Stimulated activated CD8-positive, alpha-beta memory T cell treated with anti-CD3 and anti-CD28 coated beads, Interleukin-4, amount 100 ng/mL, for 4 hours (primary cell): Measurements from ENCODE around the gene NPSR1.
"Not testable (repeated sequence)": the region's sequence is repeated elsewhere in the genome, so short reads cannot be mapped to it uniquely, and the experiment has no call there.

Experiments
- DNase-seq, 2 donors: peaks; one replicate each; pipeline ENCODE4 v3.0.0-alpha.2; 2020; ENCODE audit warnings: low read depth in 2 of 2, low spot score in 1 of 2

NPSR1 gene

DNA sequence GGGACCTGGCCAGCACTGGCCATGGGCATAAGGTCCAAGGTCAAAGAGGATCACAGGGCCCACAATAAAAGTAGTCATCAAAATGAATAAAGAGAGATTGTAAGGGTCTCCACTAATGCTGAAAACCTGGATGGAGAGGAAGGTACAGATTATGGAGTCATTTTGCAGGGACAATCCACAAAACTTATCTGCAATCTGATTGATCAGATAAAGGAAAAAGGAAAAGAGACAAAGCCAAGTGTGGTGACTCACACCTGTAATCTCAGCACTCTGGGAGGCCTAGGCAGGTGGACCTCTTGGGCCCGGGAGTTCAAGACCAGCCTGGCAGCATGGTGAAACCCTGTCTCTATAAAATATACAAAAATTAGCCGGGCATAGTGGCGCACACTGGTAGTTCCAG lies 174.0 kb downstream of the NPSR1 start:
- DNase-seq, result no peak

DNA sequence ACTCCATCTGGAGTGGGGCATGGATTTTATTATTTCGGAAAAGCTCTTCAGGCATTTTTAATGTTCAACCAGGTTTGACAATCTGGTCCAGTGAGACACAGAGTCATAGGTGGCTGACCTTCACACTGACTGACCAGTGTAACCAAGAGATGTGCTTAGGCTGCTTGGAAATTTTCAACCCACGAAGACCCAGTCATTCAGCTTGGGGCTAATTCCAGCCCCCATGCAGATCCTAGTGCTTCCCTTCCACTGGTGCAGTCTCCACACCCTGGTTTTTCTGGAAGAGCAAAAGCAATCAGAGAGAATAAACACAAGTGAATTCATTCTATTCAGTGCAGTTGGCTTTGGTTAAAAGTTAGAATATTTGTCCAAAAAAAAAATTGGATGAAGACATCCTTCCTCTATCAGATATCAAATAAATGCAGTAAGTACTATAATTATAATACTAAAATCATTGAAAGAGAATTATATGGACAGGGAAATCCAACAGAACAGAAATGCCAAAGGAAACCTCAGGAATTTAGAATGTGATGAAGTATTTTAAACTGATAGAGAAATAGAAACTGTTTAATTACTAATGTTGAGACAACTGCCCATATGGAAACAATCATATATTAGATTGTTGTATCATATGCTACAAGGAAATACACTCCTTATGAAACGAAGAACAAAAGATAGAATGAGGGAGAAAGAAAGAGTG lies 178.0 kb downstream of the NPSR1 start:
- no peak for DNase-seq

DNA sequence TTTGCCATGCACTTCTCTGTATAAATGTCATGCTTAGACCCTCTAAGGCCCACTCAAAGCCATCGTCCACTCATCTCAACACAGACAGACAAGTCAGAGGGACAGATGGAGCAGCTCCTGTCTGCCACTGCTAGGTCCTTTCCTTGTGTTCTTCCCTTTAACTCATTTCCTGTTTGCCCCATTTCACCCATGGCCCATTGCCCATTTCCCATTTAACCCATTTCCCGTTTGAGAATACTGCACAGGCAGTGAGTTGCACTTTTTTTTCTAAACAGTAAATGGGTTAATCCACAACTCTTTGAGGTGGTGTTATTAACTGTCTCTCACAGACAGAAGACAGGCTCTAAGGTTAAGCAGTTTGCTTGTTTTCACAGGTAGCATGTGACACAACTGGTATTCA lies 179.3 kb downstream of the NPSR1 start:
- DNase-seq, result no peak

DNA sequence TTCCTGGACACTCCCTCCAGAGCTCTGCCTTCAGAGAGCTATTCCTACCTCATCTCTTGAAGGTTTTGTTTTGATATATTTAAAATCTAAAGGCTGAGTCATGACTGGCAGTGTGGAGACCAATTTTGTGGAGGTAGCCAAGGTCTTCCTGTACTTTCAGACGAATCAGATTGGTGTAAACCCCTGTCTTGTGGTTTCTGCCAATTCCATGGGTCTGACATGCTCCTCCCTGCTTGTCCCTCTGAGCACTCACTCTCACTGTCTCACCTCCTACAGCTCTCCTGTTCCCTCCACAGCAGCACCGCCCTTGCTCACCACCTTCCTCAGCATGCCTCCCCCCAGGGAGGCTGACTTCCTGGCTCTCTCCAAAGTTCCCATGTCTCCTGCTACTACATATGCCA lies 179.8 kb downstream of the NPSR1 start:
- no peak for DNase-seq

DNA sequence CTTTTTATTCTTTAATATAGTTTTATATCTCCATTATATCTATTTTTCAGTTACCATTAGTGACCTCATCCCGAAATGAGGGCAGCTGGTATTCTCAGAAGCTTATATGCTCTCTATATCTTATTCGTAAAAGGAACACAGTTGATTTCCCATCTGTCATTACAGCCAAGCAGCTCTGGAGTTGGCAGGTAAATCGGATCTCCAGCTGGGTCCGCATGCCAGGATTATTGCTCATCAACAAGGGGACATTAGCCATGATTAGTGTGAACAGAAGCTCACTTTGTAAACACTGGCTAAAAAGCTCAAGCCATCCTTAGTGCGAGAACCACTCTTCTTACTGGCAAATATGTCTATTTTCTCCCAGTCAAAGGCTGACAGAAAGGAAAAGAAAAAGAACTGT lies 180.3 kb downstream of the NPSR1 start:
- no peak for DNase-seq

DNA sequence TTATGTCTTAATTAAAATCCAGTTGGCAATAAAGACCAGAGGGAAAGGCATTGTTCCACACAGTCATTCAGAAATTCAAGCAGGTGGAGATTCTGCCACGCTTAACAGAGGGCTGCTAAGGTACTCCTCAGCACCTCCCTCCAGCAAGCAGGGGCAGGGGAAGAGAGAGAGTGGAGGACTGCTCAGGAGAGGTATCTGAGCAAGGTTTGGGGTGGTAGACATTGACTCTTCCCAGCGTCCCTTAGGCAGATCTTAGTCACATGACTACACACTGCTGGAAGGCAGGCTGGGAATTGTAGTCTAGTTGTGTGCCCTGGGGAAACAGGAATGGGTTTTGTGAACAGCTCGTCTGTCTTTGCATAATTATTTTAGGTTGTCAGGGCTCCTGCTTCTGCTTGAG lies 181.6 kb downstream of the NPSR1 start:
- no peak for DNase-seq

DNA sequence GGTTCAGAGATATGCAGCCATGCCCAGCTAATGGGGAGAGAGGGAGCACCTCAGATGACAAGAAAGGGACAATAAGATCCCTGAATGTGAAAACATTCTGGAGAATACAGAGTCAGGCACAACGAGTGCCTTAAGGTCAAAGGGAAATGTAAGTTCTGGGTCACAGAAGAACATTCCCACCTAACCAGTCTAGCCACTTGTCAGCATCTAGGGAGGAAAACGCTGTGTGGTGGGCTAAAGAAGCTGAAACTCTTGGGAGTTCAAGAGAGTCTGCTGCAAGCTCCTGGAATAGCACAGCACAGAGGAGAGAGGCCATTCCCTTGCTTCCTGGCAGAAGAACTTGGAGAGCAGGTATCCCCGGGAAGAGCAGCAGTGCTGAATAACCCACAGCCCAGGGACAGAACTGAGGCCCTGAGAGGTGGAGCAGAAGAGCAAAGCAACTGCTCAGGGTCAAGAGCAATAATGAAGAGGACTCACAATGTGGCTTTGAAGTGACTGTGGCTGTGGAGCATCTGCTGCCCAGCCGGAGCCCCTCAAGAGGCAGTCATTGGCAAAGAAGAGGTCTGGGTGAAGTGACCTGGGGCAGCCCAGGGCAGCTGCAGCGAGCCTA lies 182.3 kb downstream of the NPSR1 start:
- no peak for DNase-seq

DNA sequence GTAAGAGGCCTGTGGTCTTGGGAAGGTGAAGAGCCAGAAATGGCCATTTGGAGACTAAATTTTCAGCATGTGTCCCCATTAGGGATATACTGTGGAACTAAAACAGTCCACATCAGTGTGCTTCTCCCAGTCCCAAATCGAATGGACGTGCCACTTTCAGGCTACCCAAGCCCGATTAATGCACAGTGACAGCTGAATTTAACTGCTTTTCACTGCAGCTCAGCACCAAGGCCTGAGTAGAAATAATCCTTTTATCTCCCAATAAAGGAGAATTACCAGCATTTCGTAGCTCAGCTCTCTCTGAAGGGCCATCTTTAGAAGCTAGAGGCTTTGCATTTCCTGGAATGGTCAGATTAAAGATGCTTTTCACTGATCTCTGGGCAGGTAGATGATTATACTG lies 183.3 kb downstream of the NPSR1 start:
- no peak for DNase-seq

DNA sequence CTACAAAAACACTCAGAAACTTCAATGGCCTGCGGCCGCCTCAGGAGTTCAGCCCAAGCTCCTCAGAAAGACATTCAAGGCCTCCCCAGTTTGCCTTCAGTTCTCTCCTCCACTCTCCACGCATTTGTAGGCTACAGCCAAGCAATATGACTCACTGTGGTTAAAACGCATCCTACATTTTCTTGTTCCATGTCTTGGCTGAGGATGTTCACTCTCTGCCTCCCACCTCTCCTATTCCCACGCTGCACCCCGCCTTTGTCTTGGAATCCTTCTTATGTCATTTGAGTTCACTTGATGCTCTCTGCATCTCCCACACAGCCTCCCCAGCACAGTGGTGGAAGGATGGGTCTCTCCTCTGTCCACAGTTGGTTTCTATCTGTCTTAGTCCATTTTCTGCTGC lies 184.8 kb downstream of the NPSR1 start:
- DNase-seq, result no peak

DNA sequence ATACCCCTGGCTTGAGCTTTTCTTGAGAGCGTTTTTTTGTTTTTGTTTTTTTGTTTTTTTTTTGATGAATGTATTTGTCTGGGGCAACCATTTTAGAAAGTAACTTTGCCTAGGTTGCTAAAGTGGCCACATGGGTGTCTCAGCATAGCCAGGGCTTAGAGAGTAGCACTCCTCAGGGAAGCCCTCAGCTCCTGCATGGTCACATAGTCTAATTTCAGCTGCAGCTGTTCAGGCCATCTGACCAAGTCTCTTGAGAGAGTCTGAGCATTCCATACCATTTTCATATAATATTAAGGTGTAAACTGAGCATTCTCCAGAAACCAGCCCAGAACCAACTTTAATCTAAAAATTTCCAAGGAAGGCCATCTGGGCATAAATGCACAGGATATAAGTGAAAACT lies 186.4 kb downstream of the NPSR1 start:
- DNase-seq, result no peak

DNA sequence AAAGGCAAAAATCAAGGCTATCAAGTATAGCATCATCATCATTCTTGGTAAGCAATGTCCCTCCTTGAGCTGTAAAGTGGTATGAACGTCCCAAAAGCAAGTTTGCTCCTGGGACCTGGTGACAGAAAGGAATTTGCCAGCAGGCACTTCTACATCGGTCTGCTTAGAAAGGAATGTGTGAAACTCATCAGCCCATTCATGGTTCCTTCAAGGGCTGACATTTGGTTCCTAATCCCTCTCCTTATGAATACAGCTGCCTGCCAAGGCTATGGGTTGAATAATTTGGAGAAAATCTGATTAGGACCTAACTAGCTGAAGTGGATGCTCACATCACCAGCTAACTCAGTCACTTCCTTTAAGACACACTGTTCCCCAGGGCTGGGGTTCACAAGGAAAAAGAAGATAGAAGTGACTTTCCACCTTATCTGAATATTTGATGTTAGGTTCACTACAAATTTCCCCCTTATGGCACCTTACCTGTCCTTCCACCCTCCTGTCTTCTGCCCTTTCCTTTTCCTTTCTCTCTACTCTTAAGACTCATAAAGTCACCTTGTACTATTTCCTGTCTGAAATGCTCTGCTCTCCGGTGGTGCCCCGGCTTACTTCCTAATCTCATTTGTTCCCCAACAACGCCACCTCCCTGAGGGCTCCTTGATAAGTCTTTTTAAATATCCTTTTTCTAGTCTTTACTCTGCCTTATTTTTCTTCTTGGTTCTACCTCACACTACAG lies 187.1 kb downstream of the NPSR1 start:
- DNase-seq, result no peak

DNA sequence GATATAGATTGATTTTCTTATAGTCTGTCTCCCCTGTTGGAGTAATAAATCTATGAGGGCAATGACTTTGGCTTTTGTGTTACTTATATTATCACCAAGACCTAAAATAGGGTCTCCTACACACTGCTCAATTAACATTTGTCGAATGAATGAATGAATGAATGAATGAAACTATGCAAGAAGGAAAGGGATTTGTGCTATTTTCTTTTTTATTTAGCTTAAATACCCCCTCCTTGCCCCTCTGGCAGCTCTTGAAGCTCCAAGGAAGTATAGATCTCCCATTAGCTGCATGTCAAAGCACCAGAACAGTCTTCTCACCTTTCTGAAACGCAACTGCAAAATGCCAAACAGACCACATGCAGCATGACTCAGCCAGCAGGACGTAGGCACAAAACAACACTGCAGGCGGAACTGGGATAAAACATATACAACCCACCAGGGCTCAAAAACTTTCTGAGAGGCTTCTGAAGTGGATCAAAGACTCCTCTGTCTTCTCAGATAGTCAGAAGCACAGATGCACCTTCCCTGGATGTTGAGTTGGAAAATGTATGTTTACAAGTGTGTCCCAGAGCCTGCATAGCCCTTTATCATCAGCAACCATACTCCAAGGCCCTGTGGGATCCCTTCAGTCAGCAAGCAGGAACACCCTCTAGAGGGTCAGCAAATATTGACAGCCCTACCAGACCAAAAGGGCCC lies 187.8 kb downstream of the NPSR1 start:
- DNase-seq, result no peak

DNA sequence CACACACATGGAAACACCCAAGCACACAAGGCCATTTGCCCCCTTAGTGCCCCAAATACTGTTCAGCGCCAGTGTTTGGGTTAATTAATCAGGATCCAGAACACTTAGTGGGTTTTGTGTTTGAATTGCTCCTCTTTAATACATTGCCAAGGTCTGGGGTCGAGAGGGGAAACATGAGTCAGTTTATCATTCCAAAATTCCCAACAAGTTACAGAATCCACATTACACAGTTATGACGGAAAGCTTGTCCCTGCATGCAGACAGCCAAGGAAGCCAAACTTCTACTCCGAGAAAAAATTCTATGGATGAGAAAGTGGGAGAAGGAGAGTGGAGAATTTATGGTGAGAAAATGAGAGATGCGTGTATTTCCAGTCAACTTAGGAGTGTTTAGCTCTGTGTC lies 189.0 kb downstream of the NPSR1 start:
- no peak for DNase-seq

DNA sequence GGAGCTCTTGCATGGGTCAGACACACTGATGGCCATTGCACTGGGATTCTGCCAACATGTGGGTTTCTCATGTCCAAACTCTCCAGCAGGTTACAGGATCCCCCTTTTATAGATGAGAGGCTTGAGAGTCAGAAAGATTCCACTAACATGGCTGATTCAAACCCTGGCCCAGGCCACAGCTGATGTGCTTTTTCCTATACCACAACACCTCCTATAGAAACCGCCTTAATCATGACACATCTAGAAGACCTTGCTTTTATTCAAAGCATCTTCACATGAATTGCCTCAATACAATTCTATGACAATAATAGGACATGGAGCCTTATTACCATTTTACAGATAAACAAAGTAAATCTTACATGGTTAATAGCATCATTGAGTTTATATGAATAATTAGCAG lies 190.7 kb downstream of the NPSR1 start:
- DNase-seq, result no peak

DNA sequence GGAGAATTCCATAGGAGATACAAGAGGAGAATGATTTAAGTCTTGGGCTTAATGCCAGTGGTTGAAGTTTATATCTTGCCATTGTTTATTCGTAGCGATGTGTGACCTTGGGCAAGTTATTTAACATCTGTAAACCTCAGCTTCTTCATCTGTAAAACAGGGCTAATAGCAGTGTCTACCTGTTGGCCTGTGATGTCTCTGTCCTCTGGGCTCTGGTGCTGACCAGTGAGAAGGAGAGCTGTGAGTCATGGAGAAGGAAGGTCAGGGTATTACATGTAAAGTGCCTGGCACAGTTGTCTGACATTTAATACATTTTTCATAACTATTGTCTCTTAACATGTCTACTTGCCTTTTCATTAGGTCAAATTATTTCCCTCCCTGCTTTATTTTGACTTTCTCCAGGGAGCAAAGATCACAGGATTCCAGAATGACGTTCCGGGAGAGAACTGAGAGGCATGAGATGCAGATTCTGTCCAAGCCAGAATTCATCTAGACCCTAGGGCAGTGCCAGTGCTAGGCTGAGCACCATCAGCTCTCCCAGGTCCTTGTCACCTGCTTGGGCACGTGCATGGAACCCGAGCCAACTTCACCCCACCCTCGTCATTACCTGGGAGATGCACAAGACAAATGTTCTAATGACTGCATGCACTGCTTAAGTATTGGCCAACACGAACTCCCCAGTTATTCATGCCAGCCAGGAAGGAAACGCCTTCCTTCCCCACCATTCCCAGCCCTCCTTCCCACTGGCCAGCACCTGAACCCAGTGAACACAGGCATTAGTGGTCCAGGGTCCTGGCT lies 191.3 kb downstream of the NPSR1 start:
- DNase-seq, result no peak

DNA sequence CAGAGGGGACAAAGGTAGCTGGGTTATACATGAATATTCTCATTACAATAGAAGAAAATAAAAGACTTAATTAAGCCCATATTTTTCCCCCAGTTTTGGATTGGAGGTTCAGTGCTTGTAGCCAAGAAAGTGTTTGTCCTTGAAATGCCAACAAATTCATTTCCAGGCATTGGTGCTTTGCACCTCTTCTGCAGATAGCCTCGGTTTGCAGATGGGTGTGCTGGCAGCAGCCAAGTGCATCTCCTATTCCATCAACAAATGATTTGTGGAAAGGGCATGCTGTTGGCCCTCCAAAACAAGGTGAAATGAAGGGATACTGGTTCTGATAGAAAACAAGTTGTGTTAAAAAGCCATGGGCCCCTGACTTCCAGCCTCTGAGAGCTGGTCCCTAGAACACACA lies 192.0 kb downstream of the NPSR1 start:
- no peak for DNase-seq

DNA sequence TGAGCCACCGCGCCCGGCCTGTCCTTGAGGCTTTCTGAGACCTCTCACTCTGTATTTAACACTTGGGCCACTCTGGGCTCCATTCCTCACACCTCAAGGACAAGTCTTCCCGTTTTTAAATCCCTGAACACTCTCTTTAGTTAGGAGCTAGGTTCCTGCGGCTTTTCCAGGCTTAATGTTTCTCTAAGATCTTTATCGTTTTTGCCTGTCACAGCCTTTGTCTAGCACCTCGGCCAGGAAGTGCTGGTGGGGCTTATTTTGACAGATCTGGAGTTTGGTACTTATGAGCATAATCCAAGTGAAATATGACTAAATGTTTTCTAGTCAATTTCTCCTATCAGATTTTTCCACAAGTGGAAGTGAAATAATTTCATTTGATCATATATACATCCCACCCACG lies 192.7 kb downstream of the NPSR1 start:
- DNase-seq, result no peak

DNA sequence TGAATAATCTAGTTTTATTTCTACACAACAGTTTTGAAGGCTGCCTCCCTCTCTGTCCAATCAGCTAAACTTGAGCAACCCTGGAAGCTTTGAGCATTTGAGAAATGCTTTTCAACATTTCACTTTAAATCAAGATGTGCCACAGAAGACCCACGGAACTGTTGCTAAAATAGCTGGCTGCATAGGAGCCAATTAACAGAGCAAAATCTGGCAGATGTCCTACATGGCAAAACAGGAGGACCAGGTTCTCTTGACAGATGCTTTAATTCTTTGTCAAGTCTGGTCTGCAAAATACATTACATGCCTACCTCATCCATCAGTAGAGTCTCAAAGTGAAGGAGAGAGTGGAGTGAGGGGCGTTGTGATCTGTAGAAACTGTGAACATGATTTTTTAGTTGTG lies 193.4 kb downstream of the NPSR1 start:
- DNase-seq, result no peak

DNA sequence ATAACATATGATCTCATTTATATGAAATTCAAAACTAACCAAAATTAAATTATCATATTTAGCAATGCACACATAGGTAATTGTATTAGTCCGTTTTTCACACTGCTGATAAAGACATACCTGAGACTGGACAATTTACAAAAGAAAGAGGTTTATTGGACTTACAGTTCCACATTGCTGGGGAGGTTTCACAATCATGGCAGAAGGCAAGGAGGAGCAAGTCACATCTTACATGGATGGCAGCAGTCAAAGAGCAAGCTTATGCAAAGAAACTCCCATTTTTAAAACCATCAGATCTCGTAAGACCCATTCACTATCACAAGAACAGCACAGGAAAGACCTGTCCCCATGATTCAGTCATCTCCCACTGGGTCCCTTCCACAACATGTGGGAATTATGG lies 200.4 kb downstream of the NPSR1 start:
- DNase-seq, result not testable (repeated sequence)

DNA sequence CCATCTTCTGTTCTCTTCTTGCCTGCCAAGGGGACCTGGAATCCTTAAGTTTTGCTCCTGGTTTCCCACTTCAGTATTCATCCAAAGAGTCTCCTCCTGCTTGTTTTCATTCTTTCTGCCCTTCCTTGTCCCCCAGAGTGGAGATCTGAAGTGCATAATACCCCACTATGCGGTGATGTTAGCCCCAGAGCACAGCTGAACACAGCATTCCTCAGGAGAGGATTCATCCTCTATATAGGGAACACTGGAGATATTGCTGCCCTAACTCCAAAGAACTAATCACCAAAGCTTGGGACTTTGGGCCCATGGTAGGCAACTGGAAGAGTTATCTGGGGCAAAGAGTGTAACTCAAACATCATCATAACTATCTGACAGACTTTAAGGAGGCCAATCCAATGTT lies 201.3 kb downstream of the NPSR1 start:
- DNase-seq, result not testable (repeated sequence)

DNA sequence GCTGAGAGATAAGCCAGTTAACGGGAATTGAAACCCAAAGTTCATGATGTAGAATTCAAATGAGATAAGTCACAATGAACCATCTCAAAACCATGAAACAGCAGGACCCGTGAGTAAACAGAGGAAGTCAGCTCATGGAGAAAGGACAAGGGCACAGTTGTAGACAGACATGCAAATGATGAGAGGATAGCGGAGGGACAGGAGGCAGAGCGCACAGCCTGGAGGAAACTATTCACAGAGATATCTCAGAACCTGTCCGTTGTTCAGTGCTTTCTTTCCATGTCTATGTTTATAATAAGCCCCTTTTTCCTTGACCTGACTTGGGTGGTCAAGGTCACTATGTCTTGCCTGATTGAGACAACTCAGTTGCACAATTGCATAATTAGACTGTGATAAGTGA lies 208.2 kb downstream of the NPSR1 start:
- not testable (repeated sequence) for DNase-seq
